Glomerular visceral epithelial cell (primary cell): ENCODE measurements around the gene NANP.
"Not testable (repeated sequence)": the region's sequence is repeated elsewhere in the genome, so short reads cannot be mapped to it uniquely, and the experiment has no call there.

Experiments
- DNase-seq: peaks from one replicate; pipeline ENCODE4 v3.0.0-alpha.2; 2016; ENCODE audit errors: extremely low spot score

NANP gene

DNA sequence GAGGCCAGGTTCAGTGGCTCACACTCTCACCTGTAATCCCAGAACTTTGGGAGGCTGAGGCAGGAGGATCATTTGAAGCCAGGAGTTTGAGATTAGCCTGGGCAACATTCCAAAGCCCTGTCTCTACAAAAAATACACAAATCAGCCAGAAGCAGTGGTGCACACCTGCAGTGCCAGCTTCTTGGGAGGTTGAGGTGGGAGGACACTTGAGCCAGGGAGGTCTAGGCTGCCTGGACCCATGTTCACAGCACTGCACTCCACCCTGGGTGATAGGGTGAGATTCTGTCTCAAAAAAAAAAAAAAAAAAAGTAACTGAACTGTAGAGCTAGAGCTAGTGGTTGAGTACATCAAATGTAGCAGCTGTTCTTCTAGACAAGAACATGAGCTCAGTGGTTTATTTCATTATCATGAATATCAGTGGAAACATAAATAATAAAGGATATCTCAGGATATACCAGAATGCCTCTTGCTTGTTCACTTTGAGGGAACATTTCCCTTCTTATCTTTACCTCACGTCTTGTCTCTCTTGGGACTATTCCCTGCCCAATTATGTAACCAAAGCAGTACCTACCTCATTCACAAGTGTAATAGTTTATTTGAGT, 17.6 kb downstream of the NANP start:
- no peak for DNase-seq

DNA sequence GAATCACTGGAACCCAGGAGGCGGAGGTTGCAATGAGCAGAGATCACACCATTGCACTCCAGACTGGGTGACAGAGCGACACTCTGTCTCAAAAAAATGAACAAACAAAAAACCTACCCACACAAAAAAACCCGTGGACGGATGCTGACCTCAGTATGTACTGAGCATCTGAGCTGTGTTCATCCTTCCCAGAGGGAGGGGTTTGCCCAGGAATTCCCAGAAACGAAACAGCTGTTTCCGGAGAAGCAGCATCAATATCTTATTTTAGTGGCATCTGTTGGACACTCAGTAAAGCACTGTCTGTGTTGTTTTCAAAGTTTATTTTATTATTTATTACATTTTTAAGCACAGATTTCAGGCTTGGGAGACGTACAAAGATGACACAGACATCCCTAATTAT, 18.7 kb downstream of the NANP start:
- DNase-seq = no peak

DNA sequence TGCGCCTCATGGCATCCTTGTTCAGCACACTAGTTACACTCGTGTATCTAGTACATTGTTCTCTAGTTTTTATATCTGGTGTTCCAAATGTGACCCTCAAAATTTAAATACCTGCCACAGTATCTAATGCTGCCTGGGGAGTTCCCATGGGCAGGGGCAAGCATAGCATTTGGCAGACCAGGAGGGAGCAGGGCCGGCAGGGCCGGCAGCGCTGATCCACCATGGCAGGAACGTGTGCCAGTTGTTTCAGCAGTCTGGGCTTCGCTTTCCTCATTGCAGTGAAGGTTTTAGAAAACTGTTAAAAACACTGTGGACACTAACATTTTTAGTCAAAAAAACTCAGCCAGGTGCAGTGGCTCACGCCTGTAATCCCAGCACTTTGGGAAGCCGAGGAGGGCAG, 19.2 kb downstream of the NANP start:
- DNase-seq = no peak

DNA sequence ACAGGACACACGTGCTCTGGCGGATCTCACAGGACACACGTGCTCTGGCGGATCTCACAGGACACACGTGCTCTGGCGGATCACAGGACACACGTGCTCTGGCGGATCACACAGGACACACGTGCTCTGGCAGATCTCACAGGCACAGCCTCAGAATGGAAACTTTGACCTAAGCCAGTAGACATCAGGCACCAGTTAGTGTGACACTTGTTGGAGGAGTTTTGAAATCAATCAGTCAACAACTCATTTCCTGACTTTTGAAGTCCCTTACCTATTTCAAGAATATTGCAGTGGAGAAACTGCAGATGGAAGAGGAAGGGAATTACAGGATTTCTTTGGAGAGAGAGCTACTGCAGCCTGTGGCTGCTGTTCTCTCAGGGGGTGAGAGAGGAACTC, 20.9 kb downstream of the NANP start:
- not testable (repeated sequence) for DNase-seq

DNA sequence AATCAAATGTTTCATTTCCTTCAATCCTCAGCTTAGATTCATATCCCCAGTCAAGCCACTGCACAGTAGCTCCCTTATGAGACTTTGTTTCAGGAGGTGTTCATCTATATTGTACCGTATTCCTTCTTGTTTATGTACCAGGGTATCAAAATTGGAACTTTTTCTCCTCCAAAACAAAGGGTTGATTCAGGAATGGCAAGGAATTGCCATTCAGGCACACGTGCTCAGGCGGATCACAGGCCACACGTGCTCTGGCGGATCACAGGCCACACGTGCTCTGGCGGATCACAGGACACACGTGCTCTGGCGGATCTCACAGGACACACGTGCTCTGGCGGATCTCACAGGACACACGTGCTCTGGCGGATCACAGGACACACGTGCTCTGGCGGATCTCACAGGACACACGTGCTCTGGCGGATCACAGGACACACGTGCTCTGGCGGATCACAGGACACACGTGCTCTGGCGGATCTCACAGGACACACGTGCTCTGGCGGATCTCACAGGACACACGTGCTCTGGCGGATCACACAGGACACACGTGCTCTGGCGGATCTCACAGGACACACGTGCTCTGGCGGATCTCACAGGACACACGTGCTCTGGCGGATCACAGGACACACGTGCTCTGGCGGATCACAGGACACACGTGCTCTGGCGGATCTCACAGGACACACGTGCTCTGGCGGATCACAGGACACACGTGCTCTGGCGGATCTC, 21.5 kb downstream of the NANP start:
- DNase-seq = not testable (repeated sequence)

DNA sequence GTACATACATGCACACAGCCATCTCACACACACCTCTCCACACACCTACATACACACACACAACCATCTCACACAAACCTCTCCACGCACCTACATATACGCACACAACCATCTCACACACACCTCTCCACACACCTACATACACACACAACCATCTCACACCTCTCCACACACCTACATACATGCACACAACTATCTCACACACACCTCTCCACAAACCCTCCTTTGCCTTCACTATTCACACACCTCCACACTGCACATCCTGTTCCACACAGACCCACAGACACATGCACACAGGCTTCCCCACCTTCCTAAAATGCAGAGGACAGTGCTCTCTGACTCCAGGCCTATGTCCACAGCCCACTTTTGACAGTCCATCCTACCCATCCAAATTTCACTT, 22.2 kb downstream of the NANP start:
- DNase-seq = no peak

DNA sequence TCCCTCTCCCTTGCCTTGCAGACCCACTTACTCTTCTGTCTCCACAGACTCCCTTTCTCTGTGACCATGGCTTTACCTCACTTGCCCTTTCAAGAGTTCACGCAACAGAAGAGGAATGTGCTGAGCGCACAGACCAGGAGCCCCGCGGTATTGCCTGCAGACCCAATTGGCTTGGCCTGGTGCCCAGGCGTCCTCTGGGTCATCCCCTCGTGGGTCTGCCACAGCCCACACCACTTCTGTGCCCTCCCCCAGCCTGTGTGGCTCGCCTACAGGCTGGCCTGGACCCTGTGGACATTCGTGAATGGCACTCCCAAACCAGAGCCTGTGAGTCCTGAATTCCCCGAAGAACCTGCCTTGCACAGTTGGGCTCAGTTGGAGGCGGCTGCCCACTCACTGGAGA, 23.2 kb downstream of the NANP start:
- DNase-seq = peak; percentile 79

DNA sequence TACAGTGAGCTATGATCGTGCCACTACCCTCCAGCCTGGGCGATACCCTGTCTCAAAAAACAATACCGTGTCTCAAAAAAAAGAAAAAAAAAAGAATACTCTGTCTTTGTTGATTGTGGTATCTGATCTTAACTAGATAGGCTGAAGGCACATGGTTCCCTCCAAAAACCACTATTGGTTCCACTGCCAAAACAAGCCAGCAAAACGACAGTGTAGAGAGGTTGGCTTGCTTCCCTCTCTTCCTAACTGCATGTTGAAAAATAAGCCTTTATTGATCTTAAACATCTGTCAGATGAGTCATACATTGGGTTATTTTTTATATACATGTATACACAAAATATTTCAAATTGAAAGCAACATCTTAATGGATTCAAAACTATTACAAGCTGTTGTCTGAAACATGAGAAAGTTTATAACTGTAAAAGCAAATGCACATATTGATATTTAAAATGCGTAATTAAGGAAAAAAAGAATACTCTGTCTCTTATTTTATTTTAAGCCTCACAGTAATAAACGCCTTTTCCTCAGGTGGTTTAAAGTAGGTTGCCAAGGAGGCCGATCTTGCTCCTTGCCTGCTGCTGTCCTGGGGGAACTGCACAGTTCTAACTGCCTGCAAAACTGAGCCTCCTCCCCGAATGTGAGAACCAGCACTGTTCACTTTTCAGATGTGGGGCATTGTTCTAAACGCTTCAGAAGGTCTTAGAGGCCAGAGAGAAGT, 31.5 kb downstream of the NANP start:
- DNase-seq = no peak

DNA sequence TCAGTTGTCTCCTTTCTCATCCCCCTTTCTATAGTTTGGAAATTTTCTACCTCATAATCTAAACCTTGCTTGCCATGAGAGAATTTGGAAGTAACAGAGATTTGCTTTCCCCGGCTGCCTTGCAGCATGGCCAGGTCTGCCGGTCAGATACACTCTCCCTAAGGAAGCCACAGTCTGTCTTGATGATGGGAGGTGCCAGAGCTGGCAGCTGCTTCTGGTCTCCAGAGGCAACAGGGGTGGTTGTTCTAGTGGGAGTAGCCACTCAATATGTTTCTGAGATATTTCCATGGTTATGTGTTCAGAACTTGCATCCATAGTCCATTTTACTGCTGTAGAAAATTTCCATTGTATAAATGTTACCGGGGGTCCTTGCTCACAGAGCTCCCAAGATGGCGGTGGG, 33.0 kb downstream of the NANP start:
- DNase-seq = not testable (repeated sequence)

DNA sequence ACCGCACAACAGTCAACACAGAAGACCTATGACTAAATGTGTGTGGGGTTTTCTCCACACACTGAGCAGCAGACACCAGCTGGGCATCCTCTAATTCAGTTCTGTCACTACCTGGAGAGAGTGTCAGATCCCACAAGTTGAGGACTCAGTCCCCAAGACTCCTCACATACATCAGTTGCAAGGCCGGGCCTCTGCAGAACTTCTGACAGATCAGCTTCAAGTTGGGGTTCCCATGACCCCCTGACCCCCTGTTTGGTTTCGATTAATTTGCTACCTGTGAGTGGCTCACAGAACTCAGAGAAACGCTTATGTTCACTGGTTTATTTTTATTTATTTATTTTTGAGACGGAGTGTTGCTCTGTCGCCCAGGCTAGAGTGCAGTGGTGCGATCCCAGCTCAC, 35.3 kb downstream of the NANP start:
- DNase-seq = no peak

DNA sequence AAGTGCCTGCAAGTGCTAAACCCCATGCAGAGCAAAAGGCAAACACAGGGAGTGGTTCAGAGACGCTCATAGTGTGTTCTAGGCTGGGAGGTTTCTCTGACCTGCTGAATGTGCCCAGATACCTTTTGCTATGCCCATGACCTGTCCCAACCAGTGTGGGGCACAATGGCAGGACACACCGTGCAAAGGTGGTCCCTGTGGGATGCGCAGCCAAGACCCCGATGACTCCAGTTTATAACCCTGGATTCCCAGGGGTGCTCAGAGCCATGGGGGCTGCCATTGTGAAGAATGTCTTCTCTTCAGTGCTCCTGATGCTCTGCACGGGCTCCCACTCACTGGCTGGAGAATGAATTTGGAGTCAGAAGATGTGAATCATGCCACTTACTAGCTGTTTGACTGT, 36.3 kb downstream of the NANP start:
- no peak for DNase-seq

DNA sequence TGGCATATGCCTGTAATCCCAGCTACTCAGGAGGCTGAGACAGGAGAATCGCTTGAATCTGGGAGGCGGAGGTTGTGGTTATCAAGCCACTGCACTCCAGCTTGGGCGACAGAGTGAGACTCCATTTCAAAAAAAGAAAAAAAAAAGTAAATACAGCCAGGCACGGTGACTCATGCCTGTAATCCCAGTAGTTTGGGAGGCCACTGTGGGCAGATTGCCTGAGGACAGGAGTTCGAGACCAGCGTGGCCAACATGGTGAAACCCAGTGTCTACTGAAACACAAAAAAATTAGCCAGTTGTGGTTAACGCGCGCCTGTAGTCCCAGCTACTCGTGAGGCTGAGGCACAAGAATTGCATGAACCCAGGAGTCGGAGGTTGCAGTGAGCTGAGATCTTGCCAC, 36.9 kb downstream of the NANP start:
- peak; percentile 27 for DNase-seq

DNA sequence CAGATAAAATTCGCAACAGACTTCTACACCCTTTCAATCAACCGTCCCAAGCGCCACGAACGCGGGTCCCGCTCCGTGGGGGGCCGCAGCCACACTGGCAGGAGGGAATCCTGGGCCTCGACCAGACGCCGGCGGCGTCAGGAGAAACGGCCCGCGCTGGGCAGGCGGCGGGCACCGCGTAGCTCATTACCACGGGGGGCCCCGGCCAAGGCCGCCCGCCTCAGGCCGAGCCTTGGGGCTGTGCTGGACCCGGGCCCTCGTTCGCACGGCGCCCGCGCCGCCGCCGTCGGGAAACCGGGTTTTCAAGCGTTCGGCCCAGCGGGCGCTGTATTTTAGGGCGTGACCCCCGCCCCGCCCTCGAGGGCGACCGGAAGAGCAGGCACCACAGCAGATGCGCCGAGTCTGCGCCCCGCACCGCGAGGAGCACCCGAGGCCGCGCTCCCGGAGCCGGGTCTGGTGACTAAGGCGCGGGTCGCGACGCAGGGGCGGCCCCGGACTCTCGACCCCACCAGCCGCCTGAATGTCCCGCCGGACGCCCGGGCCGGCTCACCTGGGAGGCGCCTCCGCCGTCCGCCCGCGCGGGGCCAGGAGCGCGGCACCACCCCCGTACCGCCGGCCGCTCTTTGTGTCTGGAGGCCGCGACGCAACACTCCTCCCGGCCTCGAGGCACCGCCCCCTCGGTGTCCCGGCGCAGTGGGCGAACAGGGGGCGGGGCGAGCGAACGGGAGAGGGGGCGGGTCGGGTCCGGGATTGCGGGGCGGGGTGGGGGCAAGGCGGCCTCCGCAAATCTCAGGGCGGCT, 38.7 kb downstream of the NANP start, which contains the start of gene NINL:
Gene NINL, minus strand, starts transcription at position 627 of the 800 bp plus-strand sequence. CDS start 58,944 bp downstream, outside the sequence.
- peak; percentile 77 for DNase-seq

DNA sequence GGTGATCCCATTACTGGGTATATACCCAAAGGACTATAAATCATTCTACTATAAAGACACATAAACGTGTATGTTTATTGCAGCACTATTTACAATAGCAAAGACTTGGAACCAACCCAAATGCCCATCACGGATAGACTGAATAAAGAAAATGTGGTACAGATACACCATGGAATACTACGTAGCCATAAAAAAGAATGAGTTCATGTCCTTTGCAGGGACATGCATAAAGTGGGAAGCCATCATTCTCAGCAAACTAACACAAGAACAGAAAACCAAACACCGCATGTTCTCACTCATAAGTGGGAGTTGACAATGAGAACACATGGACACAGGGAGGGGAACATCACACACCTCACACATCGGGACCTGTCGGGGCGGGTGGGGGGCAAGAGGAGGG, 40.2 kb downstream of the NANP start:
- DNase-seq = not testable (repeated sequence)

DNA sequence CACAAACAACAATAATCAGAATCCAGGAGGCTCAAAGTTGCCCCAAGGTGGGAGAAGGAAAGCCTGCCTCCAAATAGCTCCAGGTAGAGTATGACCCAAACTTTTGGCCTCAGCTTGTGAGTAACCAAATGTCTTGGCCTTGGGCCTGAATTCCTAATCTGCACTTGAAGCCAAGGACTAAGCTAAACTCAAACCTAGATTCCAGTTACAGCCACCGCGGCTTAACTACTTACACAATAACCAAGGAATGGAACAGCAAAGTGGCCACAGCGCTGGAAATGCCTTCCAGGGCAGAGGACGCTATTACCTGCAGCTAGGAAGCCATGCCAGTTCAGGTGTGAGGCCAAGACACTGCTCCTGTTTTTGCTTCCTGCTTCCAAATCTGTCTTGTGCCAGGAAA, 43.1 kb downstream of the NANP start:
- DNase-seq = no peak

DNA sequence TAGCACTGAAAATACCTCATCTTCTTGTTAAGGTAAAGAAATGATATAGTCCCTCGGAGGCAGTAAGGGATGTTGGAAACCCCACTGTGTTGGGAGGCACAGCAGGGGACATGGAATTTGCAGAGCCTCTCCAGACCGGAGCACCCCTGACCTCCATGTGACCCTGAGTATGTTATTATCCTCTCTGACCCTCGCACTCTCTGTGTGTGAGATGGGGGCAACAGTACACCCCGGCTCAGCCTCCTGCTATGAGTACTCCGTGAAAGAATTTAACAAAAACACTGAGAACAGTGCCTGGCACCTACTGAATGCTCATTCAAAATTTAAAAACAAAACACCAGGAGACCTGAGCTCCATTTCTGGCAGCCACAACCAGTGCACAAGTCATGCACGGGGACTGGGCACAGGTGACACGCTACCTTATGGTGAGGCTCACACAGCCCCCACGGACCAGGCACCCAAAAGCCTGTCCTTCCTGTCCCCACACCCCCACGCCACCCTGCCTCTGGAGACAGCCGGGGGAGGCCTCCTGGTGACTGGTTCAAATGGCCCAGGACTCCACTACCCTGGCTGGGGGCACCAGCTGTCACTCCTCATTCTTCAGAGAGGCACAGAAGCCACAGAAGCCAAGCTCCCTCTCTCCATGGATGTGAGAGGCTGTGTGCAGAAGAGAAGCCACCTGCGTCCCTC, 44.6 kb downstream of the NANP start:
- DNase-seq = no peak

DNA sequence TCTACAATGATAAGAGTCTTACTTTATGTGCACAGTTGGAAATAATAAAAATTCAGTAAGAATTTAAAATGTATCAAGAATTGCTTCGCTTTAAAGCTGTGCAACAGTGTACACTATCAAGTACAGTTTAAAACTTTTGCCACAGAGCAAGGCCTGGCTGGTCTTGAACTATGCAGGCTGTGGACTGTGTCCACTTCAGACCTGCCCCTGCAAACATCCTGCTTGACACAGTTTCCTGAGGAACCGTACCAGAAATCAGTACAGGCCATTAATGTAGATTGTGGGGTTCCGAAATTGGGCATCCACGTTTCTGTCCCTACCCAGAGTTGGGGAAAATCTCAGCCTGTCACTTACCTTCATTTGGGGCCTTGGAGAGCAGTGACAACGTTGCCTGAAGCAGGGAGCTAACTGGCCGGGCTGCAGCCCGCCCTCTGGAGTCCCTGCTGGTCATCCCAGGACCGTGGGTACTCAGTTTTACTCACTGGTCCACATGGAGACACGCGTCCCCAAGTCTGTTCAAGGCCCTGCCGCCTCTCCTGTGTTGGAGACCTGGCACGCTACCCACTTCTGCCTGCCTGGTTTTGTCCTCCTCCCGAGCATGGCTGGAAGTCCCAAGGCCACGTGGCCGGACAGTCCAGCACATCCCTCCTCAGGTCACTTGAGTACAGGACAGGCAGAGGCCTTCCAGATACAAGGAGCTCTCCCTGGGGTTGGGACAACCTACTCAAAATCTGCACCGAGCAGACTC, 46.9 kb downstream of the NANP start:
- DNase-seq = no peak

DNA sequence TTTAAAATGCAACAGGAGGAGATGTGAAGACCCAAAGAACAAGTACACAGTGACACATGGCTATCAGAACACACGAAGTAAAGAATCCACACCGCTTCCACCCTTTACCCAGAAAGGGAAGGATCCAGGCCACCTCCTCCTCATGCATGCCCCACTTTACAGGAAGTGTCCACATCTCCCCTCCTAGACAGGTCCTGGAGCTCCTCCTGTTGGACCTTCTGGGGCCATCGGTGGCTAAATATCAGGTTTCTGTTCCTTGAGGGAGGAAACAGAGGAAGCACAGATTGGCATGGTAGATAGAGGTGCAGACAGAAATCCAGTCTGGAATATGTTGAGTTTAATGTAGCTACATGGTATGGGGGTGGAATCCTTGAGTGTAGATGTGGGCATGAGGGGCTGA, 49.4 kb downstream of the NANP start:
- DNase-seq = peak; percentile 54

DNA sequence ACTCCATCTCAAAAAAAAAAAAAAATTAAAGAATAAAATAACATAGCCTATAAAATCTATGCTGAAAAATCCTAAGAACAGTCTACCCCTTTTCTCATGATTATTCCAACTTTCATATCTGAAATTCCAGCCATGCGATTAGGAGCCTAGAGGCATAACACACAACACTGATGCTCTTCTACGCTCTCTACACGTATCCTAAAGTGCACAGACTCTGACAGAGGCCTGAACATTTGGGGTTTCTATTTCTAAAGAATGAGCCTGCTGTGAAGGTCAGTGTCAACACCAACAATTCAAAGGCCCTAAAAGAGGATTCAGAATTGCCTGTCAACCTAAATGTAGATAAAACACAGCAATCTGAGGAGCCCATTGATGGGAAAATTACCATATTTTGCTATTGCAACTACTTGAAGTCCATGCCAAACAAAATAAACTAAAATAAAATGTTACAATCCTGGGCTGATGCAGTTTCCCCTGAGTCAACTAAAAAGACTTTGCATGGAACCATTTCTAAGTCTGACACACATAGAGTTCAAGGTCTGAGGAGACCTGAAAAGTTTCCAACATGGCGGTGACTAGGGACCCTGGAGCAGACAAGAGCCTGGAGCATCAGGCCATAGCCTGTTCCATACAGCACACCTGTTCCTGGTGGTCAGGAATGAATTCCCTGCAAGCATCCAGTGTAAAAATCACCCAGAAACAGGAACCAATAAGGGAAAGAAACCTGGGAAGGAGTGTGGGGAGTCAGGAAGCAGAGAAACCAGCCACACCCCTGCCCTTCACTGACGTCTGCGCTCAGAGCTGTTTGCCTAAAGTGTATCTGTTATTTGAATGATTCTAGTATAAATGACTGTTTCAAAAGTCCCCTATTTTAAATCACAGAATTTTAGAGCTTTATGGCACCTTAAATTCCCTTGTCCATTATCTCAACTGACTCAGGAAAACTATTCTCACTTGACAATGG, 50.2 kb downstream of the NANP start:
- DNase-seq = no peak

DNA sequence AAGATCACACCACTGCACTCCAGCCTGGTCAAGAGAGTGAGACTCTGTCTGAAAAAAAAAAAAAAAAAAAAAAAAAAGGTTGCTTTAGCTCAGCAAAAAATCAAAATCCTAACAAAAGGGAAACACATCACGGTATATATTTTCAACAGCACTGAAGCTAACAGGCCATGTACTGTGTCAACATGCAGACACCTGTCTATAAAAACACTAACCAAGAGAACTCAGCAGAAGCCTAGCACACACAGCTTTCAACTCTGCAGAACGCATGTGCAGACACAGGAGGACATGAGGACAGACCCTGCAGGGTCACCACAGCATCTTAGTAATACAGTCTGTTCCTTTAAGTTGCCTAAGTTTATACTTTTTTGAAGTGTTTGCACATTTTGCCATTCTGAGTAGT, 52.0 kb downstream of the NANP start:
- DNase-seq = no peak
